Vagina (tissue), 2 donors: Measurements from ENCODE around the gene DRAM1.

Source experiments
- CTCF ChIP-seq, 3 experiments: fragments of 450-650 bp in 2 of 3; fragments of 200-600 bp in 1 of 3; sonication (generic) in 1 of 3; IDR thresholded peaks; one replicate each; pipeline ENCODE4 v1.5.1; 2017 to 2019; ENCODE audit warnings: antibody characterized with exemption in 3 of 3, mild to moderate bottlenecking in 2 of 3, moderate library complexity in 2 of 3
- POLR2A ChIP-seq, 2 donors: fragments of 450-650 bp; IDR thresholded peaks; one replicate each; pipeline ENCODE4 v1.6.1; 2017; ENCODE audit warnings: antibody characterized with exemption in 2 of 2, mild to moderate bottlenecking in 2 of 2, moderate library complexity in 2 of 2
- POLR2AphosphoS5 ChIP-seq, 2 donors: sonication (generic); formaldehyde crosslinking; IDR thresholded peaks; one replicate each; pipeline ENCODE4 v1.9.0; 2017; ENCODE audit warnings: antibody characterized with exemption in 2 of 2, mild to moderate bottlenecking in 2 of 2, low read depth in 1 of 2; ENCODE audit not compliant: insufficient read depth in 1 of 2

GRCh38 chr12:101962486-101962885, 85.1 kb downstream of the DRAM1 start:
- TF ChIP-seq POLR2A (IDR thresholded peaks at IDR 0.05) (no peak), CTCF (IDR thresholded peaks at IDR 0.05) (no peak), POLR2AphosphoS5 (IDR thresholded peaks at IDR 0.05; ENCODE audit: insufficient read depth in 1 of 2, low read depth in 1 of 2) (no peak)
